ENCODE data around the gene SENP6.

GRCh38 chr6:75752365-75752764, 150.7 kb downstream of the SENP6 start:
- TF ChIP-seq CTCF (IDR thresholded peaks at IDR 0.05) (no peak), EZH2 (IDR thresholded peaks at IDR 0.05; ENCODE audit: borderline replicate concordance, insufficient read depth, low read depth, low read length, poor library complexity, severe bottlenecking) (no peak)

Data from B cell (primary cell).